Ascending aorta (tissue), 2 donors: ENCODE results near the gene ALG12. TPM values are rescaled to one million over a fixed set of nuclear protein-coding genes. Genes with fewer than 3 reads are reported as not detected.

ENCODE experiments used
- DNase-seq, 2 donors: peaks; one replicate each; pipeline ENCODE4 v3.0.0-alpha.2; 2019; ENCODE audit warnings: low spot score in 2 of 2
- H3K27ac ChIP-seq, 2 donors: fragments of 200-600 bp; sonication (generic); one replicate each; pipeline ENCODE4 v1.5.1; 2016 to 2017; ENCODE audit warnings: mild to moderate bottlenecking in 1 of 2
- H3K27me3 ChIP-seq: fragments of 200-600 bp; sonication (generic); one replicate; pipeline ENCODE4 v1.5.1; 2017
- H3K36me3 ChIP-seq, 2 donors: fragments of 200-600 bp; sonication (generic); one replicate each; pipeline ENCODE4 v1.5.1; 2016
- H3K4me1 ChIP-seq, 2 donors: fragments of 200-600 bp; sonication (generic); one replicate each; pipeline ENCODE4 v1.5.1; 2016 to 2017; ENCODE audit warnings: mild to moderate bottlenecking in 1 of 2
- H3K4me3 ChIP-seq, 2 donors: fragments of 200-600 bp; sonication (generic); one replicate each; pipeline ENCODE4 v1.5.1; 2016 to 2017; ENCODE audit warnings: mild to moderate bottlenecking in 1 of 2
- H3K9me3 ChIP-seq, 2 donors: fragments of 200-600 bp; sonication (generic); one replicate each; pipeline ENCODE4 v1.5.1; 2016
- intact Hi-C: fragments of 100-400 bp; cut with DNase I; formaldehyde crosslinking; loops from one replicate; pipeline ENCODE4 v1.15.1; 2023
- total RNA-seq: library from RNA; depleted of rRNA; stranded (reverse); fragments of >200 nt; gene quantifications from one replicate; pipeline ENCODE4 v1.1.0, GENCODE V29; 2016
- TF ChIP-seq, protein P1 (sequence below), 3 experiments: fragments of 200-600 bp in 2 of 3; fragments of 450-650 bp in 1 of 3; sonication (generic) in 2 of 3; IDR thresholded peaks; one replicate each; pipeline ENCODE4 v1.5.1; 2016 to 2019; ENCODE audit warnings: antibody characterized with exemption in 3 of 3, mild to moderate bottlenecking in 1 of 3, moderate library complexity in 1 of 3

The ALG12 gene
- total RNA-seq, 1 donor from 2014 or later, result 6.9 TPM

- no peaks in the 10 kb centered on the region for H3K27me3 ChIP-seq
- intact Hi-C loops, result no loop called here
- H3K36me3 ChIP-seq, result peaks cover 0 to 9% of the 10 kb centered on the region in 2 donors
- H3K4me1 ChIP-seq, result no peaks in the 10 kb centered on the region
- H3K9me3 ChIP-seq, result peaks cover 20 to 80% of the 10 kb centered on the region in 2 donors
- no peak for DNase-seq
- TF ChIP-seq, protein P1, sequence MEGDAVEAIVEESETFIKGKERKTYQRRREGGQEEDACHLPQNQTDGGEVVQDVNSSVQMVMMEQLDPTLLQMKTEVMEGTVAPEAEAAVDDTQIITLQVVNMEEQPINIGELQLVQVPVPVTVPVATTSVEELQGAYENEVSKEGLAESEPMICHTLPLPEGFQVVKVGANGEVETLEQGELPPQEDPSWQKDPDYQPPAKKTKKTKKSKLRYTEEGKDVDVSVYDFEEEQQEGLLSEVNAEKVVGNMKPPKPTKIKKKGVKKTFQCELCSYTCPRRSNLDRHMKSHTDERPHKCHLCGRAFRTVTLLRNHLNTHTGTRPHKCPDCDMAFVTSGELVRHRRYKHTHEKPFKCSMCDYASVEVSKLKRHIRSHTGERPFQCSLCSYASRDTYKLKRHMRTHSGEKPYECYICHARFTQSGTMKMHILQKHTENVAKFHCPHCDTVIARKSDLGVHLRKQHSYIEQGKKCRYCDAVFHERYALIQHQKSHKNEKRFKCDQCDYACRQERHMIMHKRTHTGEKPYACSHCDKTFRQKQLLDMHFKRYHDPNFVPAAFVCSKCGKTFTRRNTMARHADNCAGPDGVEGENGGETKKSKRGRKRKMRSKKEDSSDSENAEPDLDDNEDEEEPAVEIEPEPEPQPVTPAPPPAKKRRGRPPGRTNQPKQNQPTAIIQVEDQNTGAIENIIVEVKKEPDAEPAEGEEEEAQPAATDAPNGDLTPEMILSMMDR (IDR thresholded peaks at IDR 0.05), result no peak
- no peak overlapping the region for H3K4me3 ChIP-seq
- H3K27ac ChIP-seq, result no peak overlapping the region
Measured at GRCh38 chr22:49871482-49871881, 46.8 kb downstream of the ALG12 start.

DNA sequence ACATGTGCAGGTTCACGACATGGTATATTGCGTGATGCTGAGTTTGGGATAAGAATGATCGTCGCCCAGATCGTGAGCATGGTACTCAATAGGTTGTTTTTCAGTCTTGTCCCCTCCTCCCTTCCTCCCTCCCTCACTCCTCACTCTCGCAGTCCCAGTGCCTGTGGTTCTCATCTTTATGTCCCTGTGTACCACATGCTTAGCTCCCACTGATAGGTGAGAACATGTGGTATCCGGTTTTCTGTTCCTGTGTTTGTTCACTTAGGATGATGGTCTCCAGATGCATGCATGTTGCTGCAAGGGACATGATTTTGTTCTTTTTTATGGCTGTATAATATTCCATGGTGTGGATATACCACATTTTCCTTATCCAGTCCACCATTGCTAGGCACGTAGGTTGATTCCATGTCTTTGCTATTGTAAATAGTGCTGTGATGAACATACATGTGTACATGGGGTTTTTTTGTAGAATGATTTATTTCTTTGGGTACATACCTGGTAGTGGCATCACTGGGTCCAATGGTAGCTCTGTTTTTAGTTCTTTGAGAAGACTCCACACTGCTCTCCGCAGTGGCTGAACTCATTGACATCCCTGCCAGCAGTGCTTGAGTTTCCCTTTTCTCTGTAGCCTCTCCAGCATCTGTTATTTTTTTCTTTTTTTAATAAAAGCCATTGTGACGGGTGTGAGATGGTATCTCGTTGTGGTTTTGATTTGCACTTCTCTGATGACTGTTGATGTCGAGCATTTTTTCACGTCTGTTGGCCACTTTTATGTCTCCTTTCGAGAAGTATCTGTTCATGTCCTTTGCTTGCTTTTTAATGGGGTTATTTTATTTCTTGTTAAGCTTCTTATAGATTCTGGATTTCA, 48.2 kb downstream of the ALG12 start:
- Histone ChIP-seq H3K27ac (no peak overlapping the region), H3K36me3 (peaks cover 0 to 9% of the 10 kb centered on the region in 2 donors), H3K4me1 (no peaks in the 10 kb centered on the region), H3K27me3 (no peaks in the 10 kb centered on the region), H3K9me3 (peaks cover 27 to 80% of the 10 kb centered on the region in 2 donors), H3K4me3 (no peak overlapping the region)
- TF ChIP-seq, protein P1 (IDR thresholded peaks at IDR 0.05), result no peak
- intact Hi-C loops, result no loop called here
- DNase-seq, result no peak

DNA sequence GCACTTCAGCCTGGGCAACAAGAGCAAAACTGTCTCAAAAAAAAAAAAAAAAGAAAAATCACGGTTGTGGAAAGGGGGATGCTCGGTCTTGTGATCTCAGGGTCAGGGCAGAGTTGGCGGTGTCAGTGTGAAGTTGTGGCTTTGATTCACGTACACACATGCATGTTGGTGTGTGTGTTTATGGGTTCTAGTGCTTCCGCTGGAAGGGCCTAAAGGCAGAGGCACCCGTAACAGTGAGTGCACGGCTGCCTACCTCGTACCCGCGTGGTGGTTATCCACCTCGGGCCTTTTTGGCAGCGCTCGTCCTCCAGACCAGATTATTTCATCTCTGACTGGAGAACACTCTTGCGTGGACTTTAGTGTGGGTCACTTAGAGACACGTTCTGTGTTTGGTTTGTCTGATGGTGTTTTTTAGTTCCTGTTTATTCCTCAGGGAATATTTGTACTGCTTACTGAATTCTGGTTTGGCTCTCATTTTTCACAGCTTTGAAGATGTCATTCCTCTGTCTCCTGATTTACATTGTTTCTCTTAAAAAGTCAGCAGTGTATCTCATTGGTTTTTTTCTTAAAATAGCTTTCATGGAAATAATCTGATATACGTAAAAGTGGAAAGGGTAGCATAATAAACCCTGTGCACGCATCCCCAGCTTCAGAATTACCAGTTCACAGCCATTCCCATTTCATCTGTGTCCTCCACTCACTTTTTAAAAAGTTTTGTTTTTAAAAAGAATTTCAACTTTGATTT, 49.0 kb downstream of the ALG12 start:
- Histone ChIP-seq H3K27ac (no peak overlapping the region), H3K36me3 (peaks cover 0 to 9% of the 10 kb centered on the region in 2 donors), H3K4me1 (no peaks in the 10 kb centered on the region), H3K9me3 (peaks cover 27 to 76% of the 10 kb centered on the region in 2 donors), H3K27me3 (no peaks in the 10 kb centered on the region), H3K4me3 (no peak overlapping the region)
- intact Hi-C loops, result no loop called here
- TF ChIP-seq, protein P1 (IDR thresholded peaks at IDR 0.05), result no peak
- DNase-seq, result no peak

DNA sequence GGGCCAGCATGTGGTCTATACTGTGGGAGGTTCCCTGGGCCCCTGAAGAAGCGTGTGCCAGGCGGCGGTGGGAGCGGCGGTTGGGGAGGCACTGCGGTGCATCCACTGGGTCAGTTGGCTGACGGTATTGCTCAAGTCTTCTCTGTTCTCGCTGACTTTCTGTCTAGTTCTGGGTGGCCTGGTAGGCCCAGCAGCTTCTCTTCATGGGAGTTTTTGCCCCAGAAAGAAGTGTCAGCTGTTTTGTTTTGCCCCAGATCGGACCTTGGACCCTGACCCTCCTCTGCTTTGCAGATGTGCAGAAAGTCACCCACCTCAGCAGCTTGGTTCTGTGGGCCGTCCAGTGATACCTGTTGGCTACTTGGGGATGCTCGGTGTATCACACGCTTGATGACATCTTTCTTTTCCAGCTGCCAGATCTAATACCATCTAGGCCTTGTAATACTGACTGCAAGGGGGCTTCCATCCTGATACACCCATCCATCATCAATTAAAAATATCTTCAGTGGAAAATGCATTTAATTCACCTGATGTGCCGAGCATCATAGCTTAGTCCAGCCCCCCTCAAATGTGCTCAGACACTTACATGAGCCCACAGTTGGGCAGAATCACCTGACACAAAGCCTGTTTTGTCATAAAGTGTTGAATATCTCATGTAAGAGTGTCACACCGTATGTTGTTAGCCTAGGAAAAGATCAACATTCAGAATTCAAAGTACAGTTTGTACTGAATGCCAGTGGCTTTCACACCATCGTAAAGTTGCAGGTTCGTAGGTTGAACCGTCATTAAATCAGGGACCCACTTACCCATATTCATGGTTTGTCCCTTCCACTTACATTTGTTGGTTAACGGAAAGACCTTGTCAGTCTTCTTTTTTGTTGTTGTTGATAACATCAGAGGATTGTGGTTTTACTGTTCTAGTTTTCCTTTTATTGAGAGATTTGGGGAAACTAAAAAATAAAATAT, 50.7 kb downstream of the ALG12 start:
- TF ChIP-seq, protein P1 (IDR thresholded peaks at IDR 0.05), result no peak
- Histone ChIP-seq H3K4me1 (no peaks in the 10 kb centered on the region), H3K27ac (no peak overlapping the region), H3K9me3 (peaks cover 20 to 72% of the 10 kb centered on the region in 2 donors), H3K36me3 (peaks cover 0 to 9% of the 10 kb centered on the region in 2 donors), H3K27me3 (no peaks in the 10 kb centered on the region), H3K4me3 (no peak overlapping the region)
- intact Hi-C loops, result no loop called here
- no peak for DNase-seq

- H3K27me3 ChIP-seq, result no peaks in the 10 kb centered on the region
- peaks cover 0 to 9% of the 10 kb centered on the region in 2 donors for H3K36me3 ChIP-seq
- H3K27ac ChIP-seq, result no peak overlapping the region
- TF ChIP-seq, protein P1 (IDR thresholded peaks at IDR 0.05), result no peak
- intact Hi-C loops, result no loop called here
- no peak for DNase-seq
- H3K4me3 ChIP-seq, result no peak overlapping the region
- peaks cover 20 to 66% of the 10 kb centered on the region in 2 donors for H3K9me3 ChIP-seq
- H3K4me1 ChIP-seq, result no peaks in the 10 kb centered on the region
Measured at GRCh38 chr22:49866646-49867045, 51.6 kb downstream of the ALG12 start.
